ENCODE results near the gene MINDY4.

GRCh38 chr7:30917216-30917893 is 146.1 kb downstream of the MINDY4 start:
- TF ChIP-seq CTCF (IDR thresholded peaks at IDR 0.05) (no peak), POLR2A (IDR thresholded peaks at IDR 0.05) (no peak)
